Ishikawa (cell line): ENCODE results near the gene FBLN5.

ENCODE experiments used
- CEBPB ChIP-seq: IDR thresholded peaks from 2 replicates; pipeline ENCODE4 v1.6.1; 2012
- CREB1 ChIP-seq: IDR thresholded peaks from 2 replicates; pipeline ENCODE4 v1.6.1; 2012; ENCODE audit warnings: low read depth
- EGR1 ChIP-seq: IDR thresholded peaks from 2 replicates; pipeline ENCODE4 v1.6.1; 2012
- EP300 ChIP-seq: IDR thresholded peaks from 2 replicates; pipeline ENCODE4 v1.6.1; 2012; ENCODE audit warnings: borderline replicate concordance
- FOXM1 ChIP-seq: IDR thresholded peaks from 2 replicates; pipeline ENCODE4 v1.6.1; 2012; ENCODE audit warnings: low read depth, borderline replicate concordance
- NFIC ChIP-seq: IDR thresholded peaks from 2 replicates; pipeline ENCODE4 v1.6.1; 2012
- RAD21 ChIP-seq: IDR thresholded peaks from 2 replicates; pipeline ENCODE4 v1.6.1; 2012; ENCODE audit warnings: low read depth
- TAF1 ChIP-seq: IDR thresholded peaks from 2 replicates; pipeline ENCODE4 v1.6.1; 2012; ENCODE audit warnings: low read depth, mild to moderate bottlenecking
- TCF12 ChIP-seq: IDR thresholded peaks from 2 replicates; pipeline ENCODE4 v1.6.1; 2012; ENCODE audit warnings: low read depth
- TEAD4 ChIP-seq: IDR thresholded peaks from 2 replicates; pipeline ENCODE4 v1.6.1; 2012
- YY1 ChIP-seq: IDR thresholded peaks from 2 replicates; pipeline ENCODE4 v1.6.1; 2012; ENCODE audit warnings: low read depth
- ZBTB7A ChIP-seq: IDR thresholded peaks from 2 replicates; pipeline ENCODE4 v1.6.1; 2012; ENCODE audit warnings: low read depth
- TF ChIP-seq, protein P1 (sequence below): IDR thresholded peaks from 2 replicates; pipeline ENCODE4 v1.6.1; 2012; ENCODE audit warnings: low read depth, mild to moderate bottlenecking
- TF ChIP-seq, protein P2 (sequence below): IDR thresholded peaks from 2 replicates; pipeline ENCODE4 v1.6.1; 2012
- TF ChIP-seq, protein P3 (sequence below): IDR thresholded peaks from 2 replicates; pipeline ENCODE4 v1.6.1; 2012

Gene FBLN5

DNA sequence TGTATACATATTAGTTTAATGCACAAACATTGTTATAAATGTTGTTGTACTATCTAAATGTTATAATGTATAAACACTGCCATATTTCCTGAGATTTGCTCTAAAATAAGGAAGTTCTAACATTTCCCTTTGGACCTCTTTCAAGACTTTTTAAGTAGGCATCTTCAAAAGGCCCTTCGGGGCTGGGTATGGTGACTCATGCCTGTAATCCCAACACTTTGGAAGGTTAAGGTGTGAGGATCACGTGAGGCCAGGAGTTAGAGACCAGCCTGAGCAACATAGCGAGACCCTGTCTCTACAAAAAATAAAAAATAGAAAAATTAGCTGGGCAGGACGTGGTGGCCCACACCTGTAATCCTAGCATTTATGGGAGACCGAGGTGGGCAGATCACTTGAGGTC is 35.5 kb downstream of the FBLN5 start:
- TF ChIP-seq ZBTB7A = no peak
- TF ChIP-seq, protein P1, sequence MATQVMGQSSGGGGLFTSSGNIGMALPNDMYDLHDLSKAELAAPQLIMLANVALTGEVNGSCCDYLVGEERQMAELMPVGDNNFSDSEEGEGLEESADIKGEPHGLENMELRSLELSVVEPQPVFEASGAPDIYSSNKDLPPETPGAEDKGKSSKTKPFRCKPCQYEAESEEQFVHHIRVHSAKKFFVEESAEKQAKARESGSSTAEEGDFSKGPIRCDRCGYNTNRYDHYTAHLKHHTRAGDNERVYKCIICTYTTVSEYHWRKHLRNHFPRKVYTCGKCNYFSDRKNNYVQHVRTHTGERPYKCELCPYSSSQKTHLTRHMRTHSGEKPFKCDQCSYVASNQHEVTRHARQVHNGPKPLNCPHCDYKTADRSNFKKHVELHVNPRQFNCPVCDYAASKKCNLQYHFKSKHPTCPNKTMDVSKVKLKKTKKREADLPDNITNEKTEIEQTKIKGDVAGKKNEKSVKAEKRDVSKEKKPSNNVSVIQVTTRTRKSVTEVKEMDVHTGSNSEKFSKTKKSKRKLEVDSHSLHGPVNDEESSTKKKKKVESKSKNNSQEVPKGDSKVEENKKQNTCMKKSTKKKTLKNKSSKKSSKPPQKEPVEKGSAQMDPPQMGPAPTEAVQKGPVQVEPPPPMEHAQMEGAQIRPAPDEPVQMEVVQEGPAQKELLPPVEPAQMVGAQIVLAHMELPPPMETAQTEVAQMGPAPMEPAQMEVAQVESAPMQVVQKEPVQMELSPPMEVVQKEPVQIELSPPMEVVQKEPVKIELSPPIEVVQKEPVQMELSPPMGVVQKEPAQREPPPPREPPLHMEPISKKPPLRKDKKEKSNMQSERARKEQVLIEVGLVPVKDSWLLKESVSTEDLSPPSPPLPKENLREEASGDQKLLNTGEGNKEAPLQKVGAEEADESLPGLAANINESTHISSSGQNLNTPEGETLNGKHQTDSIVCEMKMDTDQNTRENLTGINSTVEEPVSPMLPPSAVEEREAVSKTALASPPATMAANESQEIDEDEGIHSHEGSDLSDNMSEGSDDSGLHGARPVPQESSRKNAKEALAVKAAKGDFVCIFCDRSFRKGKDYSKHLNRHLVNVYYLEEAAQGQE = no peak
- no peak for TF ChIP-seq EP300
- TF ChIP-seq, protein P2, sequence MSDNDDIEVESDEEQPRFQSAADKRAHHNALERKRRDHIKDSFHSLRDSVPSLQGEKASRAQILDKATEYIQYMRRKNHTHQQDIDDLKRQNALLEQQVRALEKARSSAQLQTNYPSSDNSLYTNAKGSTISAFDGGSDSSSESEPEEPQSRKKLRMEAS = no peak
- TF ChIP-seq TEAD4 = no peak
- no peak for TF ChIP-seq YY1
- TF ChIP-seq TCF12 = no peak
- TF ChIP-seq NFIC = no peak
- TF ChIP-seq CEBPB = no peak
- TF ChIP-seq TAF1 = no peak
- no peak for TF ChIP-seq FOXM1
- TF ChIP-seq EGR1 = no peak
- no peak for TF ChIP-seq RAD21
- TF ChIP-seq, protein P3, sequence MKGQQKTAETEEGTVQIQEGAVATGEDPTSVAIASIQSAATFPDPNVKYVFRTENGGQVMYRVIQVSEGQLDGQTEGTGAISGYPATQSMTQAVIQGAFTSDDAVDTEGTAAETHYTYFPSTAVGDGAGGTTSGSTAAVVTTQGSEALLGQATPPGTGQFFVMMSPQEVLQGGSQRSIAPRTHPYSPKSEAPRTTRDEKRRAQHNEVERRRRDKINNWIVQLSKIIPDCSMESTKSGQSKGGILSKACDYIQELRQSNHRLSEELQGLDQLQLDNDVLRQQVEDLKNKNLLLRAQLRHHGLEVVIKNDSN = no peak

DNA sequence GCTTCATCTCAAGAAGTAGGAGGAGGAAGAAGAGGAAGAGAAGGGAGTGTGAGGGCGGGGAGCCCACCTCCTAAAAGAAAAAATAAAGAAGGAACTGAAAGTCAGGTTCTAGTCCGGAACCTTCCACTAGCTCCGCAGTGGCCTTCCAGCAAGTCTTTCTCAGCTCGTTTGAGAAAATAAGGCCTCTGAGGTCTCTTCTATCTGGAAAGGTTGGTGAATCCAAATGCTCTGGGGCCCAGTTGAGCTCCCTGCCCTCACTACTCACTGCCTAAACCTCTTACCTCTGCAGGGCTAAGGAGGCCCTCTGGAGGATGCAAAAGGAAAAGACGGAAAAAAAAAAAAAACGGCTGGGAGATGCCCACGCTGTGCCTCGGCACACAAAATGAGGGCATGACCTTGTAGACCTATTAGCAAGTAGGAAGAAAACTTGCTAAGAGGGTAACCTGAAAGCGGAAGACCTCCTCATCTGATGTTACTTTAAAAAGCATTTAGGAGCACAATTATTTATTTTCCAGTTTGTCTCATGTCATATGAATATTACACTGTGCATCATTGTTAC is 35.9 kb downstream of the FBLN5 start:
- TF ChIP-seq, protein P3 = no peak
- TF ChIP-seq FOXM1 (no peak), RAD21 (peak; percentile 77)
- TF ChIP-seq, protein P2 = no peak

DNA sequence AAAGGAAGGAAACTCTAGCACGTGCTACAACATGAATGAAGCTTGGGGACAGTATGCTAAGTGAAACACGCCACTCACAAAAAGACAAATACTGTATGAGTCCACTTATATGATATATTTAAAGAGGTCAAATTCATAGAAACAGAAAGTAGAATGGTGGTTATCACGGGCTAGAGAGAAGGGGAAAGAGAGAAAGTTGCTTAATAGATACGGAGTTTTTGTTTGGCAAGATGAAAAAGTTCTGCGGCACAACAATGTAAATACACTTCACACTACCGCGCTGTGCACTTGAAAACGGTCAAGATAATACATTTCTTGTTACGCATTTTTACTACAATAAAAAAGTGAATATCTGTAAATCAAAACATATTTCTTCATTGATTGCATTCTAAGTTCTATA is 37.3 kb downstream of the FBLN5 start:
- no peak for TF ChIP-seq FOXM1

DNA sequence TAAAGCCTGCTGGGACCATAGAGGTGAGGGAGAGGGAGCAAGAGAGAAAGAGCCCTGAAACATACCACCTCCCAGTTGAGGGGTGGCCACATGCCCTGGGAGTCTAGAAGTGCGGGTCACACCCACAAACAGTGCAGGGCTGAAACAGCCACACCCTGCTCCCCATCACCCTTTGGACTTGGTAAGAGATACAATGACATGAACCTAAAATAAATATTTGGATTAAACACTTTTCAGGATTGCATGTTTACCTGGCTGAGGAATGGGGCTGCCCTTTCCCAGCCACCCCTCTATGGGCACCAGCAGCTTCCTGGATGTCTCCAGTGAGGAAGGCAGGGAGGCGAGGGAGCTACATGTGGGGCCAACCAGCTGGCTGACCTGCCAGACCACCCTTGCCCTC is 41.1 kb downstream of the FBLN5 start:
- TF ChIP-seq, protein P3 = no peak
- TF ChIP-seq, protein P1 = no peak
- TF ChIP-seq ZBTB7A (no peak), YY1 (no peak), EGR1 (no peak), TCF12 (no peak), CEBPB (no peak), RAD21 (no peak)

DNA sequence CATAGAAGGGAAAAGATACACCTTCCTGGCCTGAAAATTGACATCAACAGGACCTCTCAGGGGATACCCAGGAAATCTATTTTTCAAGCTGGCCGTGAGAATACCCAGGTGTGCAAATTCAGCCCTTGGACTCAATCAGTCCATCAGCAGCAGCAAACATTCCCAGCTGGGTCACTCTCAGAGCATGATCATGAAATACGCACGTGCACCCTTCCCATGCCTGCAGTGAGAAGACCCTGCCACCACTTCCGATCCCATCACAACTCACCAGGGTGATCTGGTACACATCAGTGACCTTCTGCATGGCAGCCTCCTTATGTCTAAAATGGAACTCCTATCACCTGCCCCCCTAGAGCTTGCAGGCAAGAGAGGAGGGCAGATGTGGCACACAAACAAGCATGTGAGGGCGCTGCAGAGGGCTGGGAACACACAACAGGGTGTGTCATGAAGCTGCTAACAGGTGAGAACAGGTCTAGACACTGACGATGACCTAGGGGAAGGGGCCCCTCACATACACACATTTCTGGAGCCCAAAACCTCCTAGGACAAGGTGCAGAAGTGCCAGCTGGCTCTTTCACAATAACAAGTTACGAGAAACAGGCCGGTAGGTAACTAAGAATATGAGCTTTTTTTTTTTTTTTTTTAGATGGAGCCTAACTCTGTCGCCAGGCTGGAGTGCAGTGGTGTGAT is 42.4 kb downstream of the FBLN5 start:
- TF ChIP-seq FOXM1 (no peak), EP300 (no peak), RAD21 (no peak), EGR1 (no peak), CEBPB (no peak), ZBTB7A (no peak), YY1 (no peak), TEAD4 (no peak), NFIC (no peak), TAF1 (no peak), CREB1 (no peak), TCF12 (no peak)
- TF ChIP-seq, protein P2 = no peak
- TF ChIP-seq, protein P3 = no peak
- TF ChIP-seq, protein P1 = no peak
